K562 (cell line): ENCODE results near the gene CAMK2G. TPM values are rescaled to one million over a fixed set of nuclear protein-coding genes. Genes with fewer than 3 reads are reported as not detected.
A peak's percentile ranks its signal among the peaks of the same experiment; 100 is the strongest.

Experiments
- ATAC-seq: fragments of 200-7000 bp; cut with Tn5 transposase; 3 replicates; pipeline ENCODE4 v1.9.1; 2020; ENCODE audit warnings: moderate library complexity
- BruUV-seq: library from RNA; stranded (reverse); fragments of 400-500 nt; replicated peaks from 2 replicates; lab custom pipeline; 2021; lab: Mats Ljungman, UMichigan
- CTCF ChIA-PET: fragments of 300-600 bp; formaldehyde crosslinking; extraction: SDS; loops from one replicate; lab custom pipeline; 2021; ENCODE audit warnings: low intra/inter-chr PET ratio; lab: Yijun Ruan, JAX
- POLR2A ChIA-PET: fragments of 300-600, 350-650 bp; sonication (Branson Sonifier 250); formaldehyde crosslinking; extraction: SDS; loops from one replicate; lab custom pipeline; 2021; ENCODE audit warnings: antibody characterized with exemption, inconsistent platforms; lab: Yijun Ruan, JAX
- DNase-seq, 4 experiments: peaks; one replicate each; pipeline versions ENCODE4 v3.0.0 to v3.0.0-alpha.2; 2011 to 2018; ENCODE audit warnings: low spot score in 3 of 4, mixed read lengths in 3 of 4; ENCODE audit errors: extremely low read depth in 1 of 4
- FAIRE-seq: peaks from 2 replicates; lab custom pipeline; 2011; peaks lifted over from hg19 to GRCh38; lab: Jason Lieb, UNC
- H2AFZ ChIP-seq: 2 replicates; pipeline ENCODE4 v1.6.0; 2011; ENCODE audit warnings: low read depth, low read length, control low read depth, inconsistent platforms
- H3K27ac ChIP-seq: fragments of 200-600 bp; 3 replicates; pipeline ENCODE4 v1.8.0; 2011; ENCODE audit warnings: low read depth, mild to moderate bottlenecking, control low read depth, inconsistent platforms, low read length, moderate library complexity, mixed read lengths; ENCODE audit errors: extremely low read depth
- H3K27me3 ChIP-seq, 2 experiments: fragments of 300-600 bp in 1 of 2; 2 replicates in 1 of 2; 3 replicates in 1 of 2; pipeline versions ENCODE4 v1.6.0 to v1.8.0; 2011; ENCODE audit warnings: inconsistent platforms in 2 of 2, low read length in 2 of 2, mild to moderate bottlenecking in 1 of 2, mixed read lengths in 1 of 2, moderate library complexity in 1 of 2; ENCODE audit not compliant: control insufficient read depth in 2 of 2, insufficient read depth in 2 of 2
- H3K36me3 ChIP-seq: fragments of 300-600 bp; 3 replicates; pipeline ENCODE4 v1.8.0; 2011; ENCODE audit warnings: mild to moderate bottlenecking, low read length, inconsistent platforms; ENCODE audit not compliant: control insufficient read depth, insufficient read depth
- H3K4me1 ChIP-seq, 2 experiments: fragments of 200-600 bp in 1 of 2; replicated peaks in 1 of 2; 2 replicates in 1 of 2; 3 replicates in 1 of 2; pipeline versions ENCODE4 v1.5.1 to v1.8.0; 2011; ENCODE audit warnings: inconsistent platforms in 2 of 2, low read length in 2 of 2, mild to moderate bottlenecking in 1 of 2, mixed read lengths in 1 of 2, moderate library complexity in 1 of 2; ENCODE audit not compliant: control insufficient read depth in 2 of 2, insufficient read depth in 2 of 2
- H3K4me2 ChIP-seq: 2 replicates; pipeline ENCODE4 v1.6.1; 2011; ENCODE audit warnings: low read length, control low read depth, inconsistent platforms, mixed read lengths; ENCODE audit not compliant: insufficient read depth
- H3K4me3 ChIP-seq: fragments of 200-600 bp; sonication (generic), shearing (Covaris generic); 2 replicates; pipeline ENCODE4 v1.5.1; 2016; ENCODE audit warnings: control low read depth, inconsistent platforms
- H3K79me2 ChIP-seq: fragments of 200-600 bp; 3 replicates; pipeline ENCODE4 v1.8.0; 2011; ENCODE audit warnings: low read length, inconsistent platforms; ENCODE audit not compliant: control insufficient read depth, insufficient read depth
- H3K9ac ChIP-seq, 2 experiments: 2 replicates each; pipeline versions ENCODE4 v1.6.0 to v1.6.1; 2011; ENCODE audit warnings: low read depth in 2 of 2, low read length in 2 of 2, control low read depth in 1 of 2, inconsistent platforms in 1 of 2, mild to moderate bottlenecking in 1 of 2, mixed read lengths in 1 of 2; ENCODE audit not compliant: insufficient read depth in 1 of 2
- H3K9me1 ChIP-seq: one replicate; pipeline ENCODE4 v1.6.0; 2011; ENCODE audit warnings: inconsistent platforms, mild to moderate bottlenecking, low read length, moderate library complexity; ENCODE audit not compliant: control insufficient read depth, insufficient read depth
- H3K9me3 ChIP-seq: replicated peaks from 2 replicates; pipeline ENCODE4 v1.5.1; 2011; ENCODE audit warnings: low read depth, low read length, inconsistent platforms; ENCODE audit not compliant: control insufficient read depth, insufficient read depth
- H4K20me1 ChIP-seq: replicated peaks from 2 replicates; pipeline ENCODE4 v1.6.1; 2011; ENCODE audit warnings: low read length, inconsistent platforms, mixed read lengths; ENCODE audit not compliant: control insufficient read depth, insufficient read depth
- ADNP ChIP-seq: fragments of 200-800 bp; sonication (Bioruptor generic); IDR thresholded peaks from 2 replicates; pipeline ENCODE4 v1.6.1; 2016; ENCODE audit warnings: missing genetic modification characterization, missing compliant biosample characterization
- BCOR ChIP-seq: fragments of 450-650 bp; IDR thresholded peaks from 2 replicates; pipeline ENCODE4 v1.6.1; 2016
- EP400 ChIP-seq: fragments of 450-650 bp; IDR thresholded peaks from 2 replicates; pipeline ENCODE4 v1.6.1; 2017; ENCODE audit warnings: antibody characterized with exemption, mild to moderate bottlenecking, moderate library complexity
- ETS2 ChIP-seq: IDR thresholded peaks from 2 replicates; pipeline ENCODE4 v1.6.1; 2016; ENCODE audit warnings: borderline replicate concordance, missing genetic modification characterization, mild to moderate bottlenecking, moderate library complexity, missing compliant biosample characterization; ENCODE audit not compliant: poor library complexity, severe bottlenecking
- KDM1A ChIP-seq, 2 experiments: fragments of 450-650 bp; IDR thresholded peaks; 2 replicates each; pipeline ENCODE4 v1.6.1; 2016; ENCODE audit warnings: mild to moderate bottlenecking in 2 of 2
- MEF2A ChIP-seq: IDR thresholded peaks from 2 replicates; pipeline ENCODE4 v1.6.1; 2011; ENCODE audit warnings: low read depth, mild to moderate bottlenecking, low read length, moderate library complexity; ENCODE audit not compliant: control insufficient read depth
- POLR2AphosphoS2 ChIP-seq: IDR thresholded peaks from 2 replicates; pipeline ENCODE4 v1.6.1; 2012; ENCODE audit warnings: low read length, improper control_type of control experiment
- POLR3G ChIP-seq: IDR thresholded peaks from 2 replicates; pipeline ENCODE4 v1.6.1; 2011; ENCODE audit not compliant: insufficient read length, insufficient replicate concordance; ENCODE audit errors: extremely low read depth
- PURB ChIP-seq: sonication (generic); formaldehyde crosslinking; IDR thresholded peaks from 2 replicates; pipeline ENCODE4 v1.9.0; 2021; ENCODE audit warnings: low read depth, mild to moderate bottlenecking, missing genetic modification reagents
- SLC30A9 ChIP-seq: fragments of 250-450 bp; sonication (Bioruptor Pico); IDR thresholded peaks from 2 replicates; pipeline ENCODE4 v1.8.0; 2022; ENCODE audit warnings: mild to moderate bottlenecking, moderate library complexity
- TFAP4 ChIP-seq: sonication (generic); formaldehyde crosslinking; IDR thresholded peaks from 2 replicates; pipeline ENCODE4 v1.8.0; 2022; ENCODE audit warnings: missing genetic modification reagents, mild to moderate bottlenecking, moderate library complexity, borderline replicate concordance
- ZNF354B ChIP-seq: fragments of 250-450 bp; sonication (Bioruptor Pico); IDR thresholded peaks from 2 replicates; pipeline ENCODE4 v1.4.0; 2020
- ZNF696 ChIP-seq: fragments of 250-450 bp; sonication (Bioruptor Pico); conservative IDR thresholded peaks from 2 replicates; pipeline ENCODE4 v1.4.0; 2020; ENCODE audit warnings: mild to moderate bottlenecking, moderate library complexity
- WGBS: fragments of 100-300 bp; shearing (Covaris generic); methylation state at CpG from one replicate; pipeline ENCODE4 v1.1.6; 2016; ENCODE audit warnings: low coverage, mixed read lengths; ENCODE audit not compliant: insufficient coverage; ENCODE audit errors: missing lambda C conversion rate; 5-methylcytosine and 5-hydroxymethylcytosine counted together
- in situ Hi-C: fragments of 300-500 bp; cut with MboI; formaldehyde crosslinking; loops from 4 replicates; pipeline ENCODE4 v1.15.0; 2018; ENCODE audit warnings: inconsistent platforms, mixed read lengths
- intact Hi-C: fragments of 100-400 bp; cut with micrococcal nuclease; formaldehyde crosslinking; loops from 2 replicates; pipeline ENCODE4 v1.14.2; 2022
- polyA plus RNA-seq, 8 experiments: library from polyadenylated mRNA; depleted of rRNA in 4 of 8; stranded (reverse) in 5 of 8; unstranded in 3 of 8; fragments of >200 nt; fragmentation: Nextera tagmentation in 2 of 8; fragmentation: Illumina TruSeq in 1 of 8; extraction: Ambion mirVana in 2 of 8; extraction: Trizol in 1 of 8; gene quantifications; 2 replicates each; pipeline versions ENCODE4 v1.2.1 to v1.2.3, GENCODE V29; 2011 to 2014; ENCODE audit warnings: inconsistent platforms in 1 of 8, missing spikeins in 1 of 8
- total RNA-seq, 7 experiments: library from RNA; depleted of rRNA in 6 of 7; stranded (reverse); fragments of >200 nt in 6 of 7; fragmentation: Illumina TruSeq in 2 of 7; extraction: Trizol in 2 of 7; gene quantifications; 2 replicates each; pipeline versions ENCODE4 v1.2.1 to v1.2.3, GENCODE V29; 2011 to 2021; ENCODE audit warnings: low replicate concordance in 1 of 7
- TF ChIP-seq, protein P1 (sequence below), 2 experiments: IDR thresholded peaks in 1 of 2; conservative IDR thresholded peaks in 1 of 2; 2 replicates each; pipeline ENCODE4 v1.6.1; 2016; ENCODE audit warnings: low read depth in 2 of 2, mild to moderate bottlenecking in 1 of 2, missing compliant biosample characterization in 1 of 2, missing genetic modification characterization in 1 of 2, moderate library complexity in 1 of 2
- TF ChIP-seq, protein P2 (sequence below): fragments of 250-450 bp; sonication (Bioruptor Pico); IDR thresholded peaks from 2 replicates; pipeline ENCODE4 v1.5.0; 2021
- TF ChIP-seq, protein P3 (sequence below): fragments of 450-650 bp; IDR thresholded peaks from 2 replicates; pipeline ENCODE4 v1.6.1; 2016; ENCODE audit warnings: borderline replicate concordance

The CAMK2G gene
- total and polyA plus RNA-seq, 9 of the 15 experiments (the other 6 are each of a cell fraction or from before 2014, with no cell fraction given): 9.0 to 37.9 (median 32.6) TPM

DNA sequence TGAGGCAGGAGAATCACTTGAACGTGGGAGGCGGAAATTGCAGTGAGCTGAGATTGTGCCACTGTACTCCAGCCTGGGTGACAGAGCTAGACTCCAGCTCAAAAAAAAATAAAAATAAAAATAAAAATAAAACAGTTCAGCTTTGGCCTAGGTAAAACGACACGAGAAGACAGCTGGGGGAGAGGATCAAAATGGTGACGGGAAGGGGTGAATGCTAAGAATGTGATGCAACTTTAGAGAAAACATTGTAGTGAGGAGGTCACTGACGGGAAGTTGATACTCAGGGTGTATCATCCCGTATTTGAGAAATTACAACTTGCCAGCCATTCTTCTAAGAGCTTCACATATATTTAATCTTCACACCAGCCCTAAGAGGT, 64.0 kb downstream of the CAMK2G start:
- H3K27ac ChIP-seq: peak overlapping the region; percentile 85; the same call in 1 of the 3 replicates
- H3K36me3 ChIP-seq: peaks cover 58% of the 10 kb centered on the region
- H3K9me1 ChIP-seq: no peaks in the 10 kb centered on the region
- H3K9ac ChIP-seq: peak overlapping the region; percentile 82 to 99; a peak in 3 of 4 replicates
- H3K4me3 ChIP-seq: peak overlapping the region; percentile 85
- WGBS: 39% methylated on average over 7 of the region's 7 CpGs
- ATAC-seq (no peak), FAIRE-seq (no peak), DNase-seq (no peak)
- intact Hi-C loops: loop anchor here (2.0 kb wide), 2 partner anchors 24 to 68 kb away; no protein-coding TSS in a partner anchor
- no TSS peak for BruUV-seq
- no peaks in the 10 kb centered on the region for H3K27me3 ChIP-seq
- H3K4me2 ChIP-seq: peak overlapping the region; percentile 80
- H4K20me1 ChIP-seq: 0 out of 2 replicates have a peak, but pooled peaks cover 5% of the 10 kb centered on the region
- peaks cover 13% of the 10 kb centered on the region for H3K79me2 ChIP-seq
- ChIA-PET CTCF (no interaction called here), POLR2A (interaction anchor here (0.7 to 3.0 kb wide), 7 partner anchors 9 to 68 kb away, joined by 3 to 50 read pairs (median 4); partner anchors contain the start of gene CHCHD1)
- peaks cover 24 to 48% of the 10 kb centered on the region in 2 experiments for H3K4me1 ChIP-seq
- peak overlapping the region; percentile 94; the same call in 1 of the 2 replicates for H2AFZ ChIP-seq
- no peaks in the 10 kb centered on the region for H3K9me3 ChIP-seq
- in situ Hi-C loops: no loop called here
- no peak for TF ChIP-seq TFAP4
- no peak; the same call in 1 of the 2 replicates for TF ChIP-seq EP400
- no peak for TF ChIP-seq ZNF354B (CRISPR knock-in tag)
- TF ChIP-seq, protein P1, sequence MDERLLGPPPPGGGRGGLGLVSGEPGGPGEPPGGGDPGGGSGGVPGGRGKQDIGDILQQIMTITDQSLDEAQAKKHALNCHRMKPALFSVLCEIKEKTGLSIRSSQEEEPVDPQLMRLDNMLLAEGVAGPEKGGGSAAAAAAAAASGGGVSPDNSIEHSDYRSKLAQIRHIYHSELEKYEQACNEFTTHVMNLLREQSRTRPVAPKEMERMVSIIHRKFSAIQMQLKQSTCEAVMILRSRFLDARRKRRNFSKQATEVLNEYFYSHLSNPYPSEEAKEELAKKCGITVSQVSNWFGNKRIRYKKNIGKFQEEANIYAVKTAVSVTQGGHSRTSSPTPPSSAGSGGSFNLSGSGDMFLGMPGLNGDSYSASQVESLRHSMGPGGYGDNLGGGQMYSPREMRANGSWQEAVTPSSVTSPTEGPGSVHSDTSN (CRISPR knock-in tag; IDR thresholded peaks at IDR 0.05; ENCODE audit: low read depth): no peak
- TF ChIP-seq, protein P1 (tag; conservative IDR thresholded peaks at IDR 0.05; ENCODE audit: low read depth): no peak
- TF ChIP-seq KDM1A (IDR thresholded peaks at IDR 0.05): peak in 1 of 2 experiments; percentile 11; a peak in 1 of 4 replicates
- TF ChIP-seq, protein P2, sequence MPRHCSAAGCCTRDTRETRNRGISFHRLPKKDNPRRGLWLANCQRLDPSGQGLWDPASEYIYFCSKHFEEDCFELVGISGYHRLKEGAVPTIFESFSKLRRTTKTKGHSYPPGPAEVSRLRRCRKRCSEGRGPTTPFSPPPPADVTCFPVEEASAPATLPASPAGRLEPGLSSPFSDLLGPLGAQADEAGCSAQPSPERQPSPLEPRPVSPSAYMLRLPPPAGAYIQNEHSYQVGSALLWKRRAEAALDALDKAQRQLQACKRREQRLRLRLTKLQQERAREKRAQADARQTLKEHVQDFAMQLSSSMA (CRISPR knock-in tag): no peak
- TF ChIP-seq ADNP (tag): no peak
- TF ChIP-seq MEF2A: no peak
- no peak for TF ChIP-seq POLR3G
- TF ChIP-seq, protein P3, sequence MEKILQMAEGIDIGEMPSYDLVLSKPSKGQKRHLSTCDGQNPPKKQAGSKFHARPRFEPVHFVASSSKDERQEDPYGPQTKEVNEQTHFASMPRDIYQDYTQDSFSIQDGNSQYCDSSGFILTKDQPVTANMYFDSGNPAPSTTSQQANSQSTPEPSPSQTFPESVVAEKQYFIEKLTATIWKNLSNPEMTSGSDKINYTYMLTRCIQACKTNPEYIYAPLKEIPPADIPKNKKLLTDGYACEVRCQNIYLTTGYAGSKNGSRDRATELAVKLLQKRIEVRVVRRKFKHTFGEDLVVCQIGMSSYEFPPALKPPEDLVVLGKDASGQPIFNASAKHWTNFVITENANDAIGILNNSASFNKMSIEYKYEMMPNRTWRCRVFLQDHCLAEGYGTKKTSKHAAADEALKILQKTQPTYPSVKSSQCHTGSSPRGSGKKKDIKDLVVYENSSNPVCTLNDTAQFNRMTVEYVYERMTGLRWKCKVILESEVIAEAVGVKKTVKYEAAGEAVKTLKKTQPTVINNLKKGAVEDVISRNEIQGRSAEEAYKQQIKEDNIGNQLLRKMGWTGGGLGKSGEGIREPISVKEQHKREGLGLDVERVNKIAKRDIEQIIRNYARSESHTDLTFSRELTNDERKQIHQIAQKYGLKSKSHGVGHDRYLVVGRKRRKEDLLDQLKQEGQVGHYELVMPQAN: 0 out of 2 replicates have a peak, but pooled peaks have one; percentile 26
- TF ChIP-seq PURB (CRISPR knock-in tag): no peak
- no peak for TF ChIP-seq BCOR
- no peak for TF ChIP-seq POLR2AphosphoS2
- TF ChIP-seq SLC30A9: no peak
- TF ChIP-seq ETS2 (tag): no peak
- TF ChIP-seq ZNF696 (CRISPR knock-in tag): no peak
